ENCODE data around the gene COTL1.

The COTL1 gene

DNA sequence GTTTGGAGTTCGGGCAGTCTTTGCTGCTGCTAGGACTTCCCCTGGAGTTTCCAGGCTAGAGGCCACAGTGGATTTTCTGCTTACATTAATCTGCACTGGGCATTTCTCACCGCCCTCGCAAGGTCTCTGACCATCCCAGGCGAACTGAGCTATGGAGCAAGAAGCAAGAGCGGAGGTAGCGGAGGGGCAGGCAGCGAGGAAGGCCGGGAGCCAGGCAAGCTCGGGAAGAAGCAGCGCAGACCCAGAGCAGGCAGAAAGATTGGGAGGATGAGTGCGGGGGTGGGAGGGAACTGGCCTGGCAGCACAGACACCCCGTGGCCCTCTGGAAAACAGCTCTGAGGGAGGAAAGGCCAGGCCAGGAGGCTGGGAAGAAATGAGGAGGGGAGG, 3.8 kb downstream of the COTL1 start:
- no peak for DNase-seq (ENCODE audit: low read depth)

DNA sequence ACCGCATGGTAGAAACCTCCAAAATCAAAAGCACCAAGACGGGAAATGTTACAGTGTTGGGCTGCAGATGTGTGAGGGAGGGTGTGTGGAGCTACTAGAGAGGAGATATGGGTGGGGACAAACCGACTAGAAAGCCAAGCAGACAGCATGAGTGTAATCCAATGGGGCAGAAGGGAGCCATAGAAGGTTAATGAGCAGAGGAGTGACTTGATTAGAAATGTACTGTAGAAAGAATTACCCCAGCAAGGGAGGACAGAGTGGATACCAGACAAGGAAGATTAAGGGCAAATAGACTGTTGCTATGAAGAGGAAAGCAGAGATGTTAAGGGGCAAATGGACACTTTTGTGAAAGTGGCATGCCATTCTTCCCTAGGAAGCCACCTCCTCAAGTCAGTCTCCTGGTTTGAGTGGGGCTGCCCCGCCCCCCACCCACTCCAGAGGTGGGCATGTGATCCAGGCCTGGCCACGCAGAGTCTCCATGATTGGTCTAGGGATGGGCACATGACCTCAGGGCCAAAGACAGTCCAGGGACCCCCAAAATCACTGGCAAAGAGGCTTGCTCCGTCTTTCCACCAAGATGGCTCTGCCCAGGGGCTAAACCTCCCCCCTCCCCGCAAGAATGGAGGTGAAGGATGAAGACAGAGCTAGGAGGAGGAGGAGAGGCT, 4.3 kb downstream of the COTL1 start:
- no peak for DNase-seq (ENCODE audit: low read depth)

DNA sequence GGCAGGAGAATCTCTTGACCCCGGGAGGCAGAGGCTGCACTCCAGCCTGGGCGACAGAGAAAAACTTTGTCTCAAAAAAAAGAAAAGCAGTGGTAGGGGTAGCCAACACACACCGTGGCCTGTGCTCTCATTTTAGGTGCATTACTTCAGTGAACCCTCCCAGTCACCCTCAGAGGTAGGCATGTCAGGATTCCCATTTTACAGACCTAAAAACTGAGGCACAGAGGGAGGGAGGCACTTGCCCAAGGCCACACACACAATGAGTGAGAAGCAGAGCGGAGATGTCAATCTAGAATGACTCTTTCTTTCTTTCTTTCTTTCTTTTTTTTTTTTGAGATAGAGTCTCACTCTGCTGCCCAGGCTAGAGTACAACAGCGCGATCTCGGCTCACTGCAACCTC, 5.2 kb downstream of the COTL1 start:
- DNase-seq (ENCODE audit: low read depth), result no peak

DNA sequence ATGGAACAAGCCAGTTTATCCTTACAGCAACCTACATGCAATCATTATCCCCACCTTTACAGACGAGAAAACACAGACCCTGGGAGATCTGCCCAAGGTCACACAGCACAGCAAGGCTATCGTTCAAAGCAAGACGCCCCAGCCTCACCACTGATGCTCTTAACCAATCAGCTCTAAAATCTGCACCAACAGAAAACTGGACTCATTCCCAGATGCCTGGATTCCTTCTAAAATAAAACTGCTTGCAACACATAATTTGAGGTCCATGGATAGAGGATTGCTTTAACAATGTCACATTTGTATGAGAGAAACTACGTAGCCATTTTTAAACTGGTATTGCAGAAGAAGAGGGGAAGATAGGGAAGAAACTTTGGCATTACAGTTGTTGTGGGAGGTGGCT, 6.8 kb downstream of the COTL1 start:
- no peak for DNase-seq (ENCODE audit: low read depth)

DNA sequence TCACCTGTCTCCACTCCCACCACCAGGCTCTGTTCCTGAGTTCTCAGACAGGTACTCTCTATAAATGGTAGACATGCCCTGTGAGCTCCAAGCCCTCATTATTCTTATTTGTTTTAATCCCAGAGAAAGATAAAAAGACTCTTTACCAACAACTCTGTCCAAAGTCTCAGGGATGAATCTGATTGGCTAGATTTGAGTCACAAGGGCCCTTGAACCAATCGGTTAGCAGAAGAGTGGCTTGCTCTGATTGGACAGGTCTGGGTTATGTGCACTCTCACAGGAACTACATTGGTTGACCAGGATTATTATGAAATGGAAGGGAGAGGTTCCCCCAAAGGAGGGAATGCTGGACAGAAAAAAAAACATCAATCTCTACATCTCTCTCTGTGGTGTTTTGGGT, 7.5 kb downstream of the COTL1 start:
- no peak for DNase-seq (ENCODE audit: low read depth)

DNA sequence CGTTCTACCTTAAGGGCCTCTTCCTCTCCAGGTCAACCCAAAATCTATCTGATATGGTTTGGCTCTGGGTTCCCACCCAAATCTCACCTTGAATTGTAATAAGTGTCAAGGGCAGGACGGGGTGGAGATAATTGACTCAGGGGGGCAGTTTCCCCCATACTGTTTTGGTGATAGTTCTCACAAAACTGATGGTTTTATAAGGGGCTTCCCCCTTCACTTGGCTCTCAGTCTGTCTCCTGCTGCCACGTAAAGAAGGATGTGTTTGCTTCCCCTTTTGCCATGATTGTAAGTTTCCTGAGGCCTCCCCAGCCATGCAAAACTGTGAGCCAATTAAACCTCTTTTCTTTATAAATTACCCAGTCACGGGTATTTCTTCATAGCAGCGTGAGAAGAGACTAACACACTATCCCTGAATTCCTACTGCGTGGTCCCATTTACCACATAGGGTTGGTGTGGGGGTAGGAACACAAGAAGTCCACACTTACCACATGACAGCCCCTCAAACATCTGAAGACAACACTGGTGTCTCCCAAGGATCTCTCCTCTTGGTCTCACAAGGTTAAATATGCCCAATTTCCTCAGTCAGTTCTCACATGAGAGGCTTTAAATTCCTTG, 8.2 kb downstream of the COTL1 start:
- no peak for DNase-seq (ENCODE audit: low read depth)

DNA sequence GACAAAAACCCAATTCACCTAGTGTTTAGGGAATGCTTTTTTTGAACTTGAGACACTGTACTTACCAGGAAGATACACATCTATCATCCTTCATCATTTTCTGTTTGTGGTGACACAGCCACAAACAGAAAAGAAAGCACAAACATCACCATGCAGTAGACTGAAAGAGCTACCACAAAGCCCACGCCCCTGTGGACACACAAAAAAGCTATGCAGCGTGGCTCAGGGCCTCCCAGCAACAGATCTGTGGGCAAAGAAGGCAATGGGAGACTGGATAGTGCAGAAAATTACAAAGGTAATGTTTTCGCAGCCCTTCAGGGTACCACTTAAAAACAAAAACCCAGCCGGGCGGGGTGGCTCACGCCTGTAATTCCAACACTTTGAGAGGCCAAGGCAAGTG, 9.6 kb downstream of the COTL1 start:
- no peak for DNase-seq (ENCODE audit: low read depth)

DNA sequence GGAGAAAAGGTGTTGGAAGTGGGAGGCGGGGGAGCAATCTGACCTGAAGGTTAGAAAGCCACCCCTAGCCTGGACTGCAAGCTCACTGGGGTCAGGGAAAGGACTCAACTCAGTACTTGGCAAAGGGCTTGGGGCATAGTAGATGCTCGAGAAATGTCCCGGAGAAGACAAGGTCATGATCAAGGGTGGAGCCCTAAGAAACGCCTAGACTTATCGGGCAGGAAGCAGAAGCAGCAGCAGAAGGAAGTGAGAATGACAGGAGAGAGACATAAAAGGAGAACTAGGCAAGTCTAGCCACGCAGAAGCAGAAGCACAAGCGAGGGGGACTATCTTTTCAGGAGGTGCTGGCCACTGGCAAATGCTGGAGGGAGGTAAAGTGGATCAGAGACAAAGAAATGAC, 10.2 kb downstream of the COTL1 start:
- no peak for DNase-seq (ENCODE audit: low read depth)

DNA sequence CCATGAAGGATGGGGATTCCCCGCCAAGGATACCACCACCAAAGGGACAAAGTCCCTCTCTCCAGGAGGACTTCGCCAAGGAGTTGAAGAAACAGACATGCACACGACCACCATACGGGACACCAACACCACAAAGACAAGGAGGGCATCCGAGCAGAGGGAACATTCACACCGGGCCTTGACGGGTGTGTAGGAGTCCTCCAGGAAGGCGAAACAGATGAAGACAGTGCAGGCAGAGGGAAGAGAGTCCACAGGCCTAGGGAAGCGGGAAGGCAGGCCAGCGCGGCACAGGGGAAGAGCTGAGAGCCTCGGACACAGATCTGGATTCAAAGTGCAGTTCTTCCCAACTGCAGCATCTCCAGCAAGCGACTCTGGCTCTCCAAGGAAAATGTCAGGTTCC, 10.8 kb downstream of the COTL1 start:
- DNase-seq (ENCODE audit: low read depth), result no peak

DNA sequence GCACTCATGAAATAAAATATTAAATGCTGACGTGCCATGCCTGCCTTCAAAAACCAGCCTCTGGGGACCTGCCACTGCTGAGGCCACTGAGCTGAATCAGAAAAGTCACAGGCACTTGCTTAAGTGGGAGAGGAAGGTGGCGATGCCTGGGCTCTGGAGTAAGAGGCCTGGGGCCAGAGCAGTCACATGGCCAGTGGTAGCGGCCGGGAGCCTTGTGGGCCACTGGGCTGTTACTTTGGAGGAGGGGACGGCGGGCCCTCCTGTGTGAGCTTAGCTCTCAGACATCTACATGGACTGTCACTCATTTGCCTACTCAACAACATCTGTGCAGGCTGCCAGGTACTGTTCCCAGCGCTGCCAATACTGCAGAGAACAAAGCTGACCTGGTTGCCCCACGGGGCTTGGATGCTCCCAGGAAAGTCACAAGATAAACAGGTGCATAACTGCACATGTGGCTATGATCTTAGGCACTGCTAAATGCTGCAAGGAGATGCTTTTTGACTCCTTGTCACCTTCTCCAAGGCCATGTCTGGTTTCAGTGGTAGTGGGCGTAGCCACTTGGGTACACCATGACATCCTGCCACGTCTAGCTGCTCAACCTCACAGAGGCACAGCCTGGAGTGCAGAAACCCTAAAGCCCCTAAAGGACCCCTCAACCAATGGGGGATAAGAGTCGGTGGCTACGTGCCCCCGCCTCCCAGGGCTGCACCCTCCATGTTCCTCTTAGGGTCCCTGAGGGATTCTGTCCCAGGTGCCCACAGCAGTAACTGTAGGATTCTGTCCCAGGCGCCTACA, 11.6 kb downstream of the COTL1 start:
- DNase-seq (ENCODE audit: low read depth), result no peak

DNA sequence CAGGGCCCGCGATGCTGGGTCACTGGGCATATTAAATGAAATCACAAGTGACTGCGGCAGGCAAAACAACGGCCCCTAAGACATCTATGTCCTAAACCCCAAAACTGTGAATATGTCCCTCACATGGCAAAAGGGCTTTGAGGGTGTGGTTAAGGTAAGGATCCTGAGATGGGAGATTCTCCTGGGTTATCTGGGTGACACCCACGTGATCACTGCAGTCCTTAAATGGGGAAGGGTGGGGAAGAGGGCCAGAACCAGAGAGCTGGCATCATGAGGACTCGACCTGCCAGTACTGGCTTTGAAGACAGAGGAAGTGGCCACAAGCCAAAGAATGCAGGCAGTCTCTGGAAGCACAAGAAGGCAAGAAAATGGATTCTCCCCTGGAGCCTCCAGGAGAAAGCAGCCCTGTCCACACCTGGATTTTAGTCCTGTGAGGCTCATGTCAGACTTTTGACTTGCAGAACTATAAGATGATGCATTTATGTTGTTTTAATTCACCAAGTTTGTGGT, 12.5 kb downstream of the COTL1 start:
- no peak for DNase-seq (ENCODE audit: low read depth)

DNA sequence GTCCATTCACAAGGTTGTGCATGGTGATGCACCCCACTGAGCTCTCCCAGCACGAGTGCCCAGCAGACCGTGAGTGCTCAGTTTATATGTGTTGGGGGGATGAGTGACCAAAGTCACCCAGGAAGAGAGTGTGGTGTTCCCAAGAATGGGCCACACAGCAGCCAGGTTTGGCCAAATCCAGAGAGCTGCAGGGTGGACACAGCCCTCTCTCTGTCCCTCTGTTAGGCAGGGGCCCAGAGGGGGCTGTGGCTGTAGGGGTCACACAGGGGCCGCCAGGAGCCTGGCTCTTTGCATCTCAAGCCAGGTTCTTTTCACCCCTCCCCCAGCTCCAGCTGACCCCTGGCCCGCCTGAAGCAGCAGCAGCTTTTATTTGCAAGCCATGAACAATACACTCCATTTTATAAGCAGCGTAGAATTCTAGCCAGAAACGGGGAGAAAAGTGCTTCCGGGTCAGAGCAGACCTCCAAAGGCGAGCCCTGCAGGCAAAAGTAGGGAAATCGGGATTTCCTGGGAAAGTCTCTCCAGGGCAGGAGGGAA, 13.3 kb downstream of the COTL1 start:
- no peak for DNase-seq (ENCODE audit: low read depth)

DNA sequence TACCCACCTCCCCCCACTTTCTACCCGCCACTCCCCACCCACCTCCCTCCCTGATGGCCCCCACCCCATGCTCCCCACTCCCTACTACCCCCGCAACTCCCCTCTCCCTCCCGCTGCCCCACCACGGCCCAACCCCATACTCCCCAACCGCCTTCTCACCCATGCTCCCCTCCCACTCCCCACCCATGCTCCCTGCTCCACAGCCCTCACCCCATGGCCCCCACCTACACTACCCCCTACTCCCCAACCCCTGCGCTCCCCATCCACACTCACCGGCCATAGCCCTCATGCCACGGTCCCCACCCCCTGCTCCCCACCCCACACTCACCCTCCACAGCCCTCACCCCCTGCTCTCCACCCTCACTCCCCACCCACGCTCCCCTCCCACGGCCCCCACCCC, 13.9 kb downstream of the COTL1 start:
- DNase-seq (ENCODE audit: low read depth), result no peak

DNA sequence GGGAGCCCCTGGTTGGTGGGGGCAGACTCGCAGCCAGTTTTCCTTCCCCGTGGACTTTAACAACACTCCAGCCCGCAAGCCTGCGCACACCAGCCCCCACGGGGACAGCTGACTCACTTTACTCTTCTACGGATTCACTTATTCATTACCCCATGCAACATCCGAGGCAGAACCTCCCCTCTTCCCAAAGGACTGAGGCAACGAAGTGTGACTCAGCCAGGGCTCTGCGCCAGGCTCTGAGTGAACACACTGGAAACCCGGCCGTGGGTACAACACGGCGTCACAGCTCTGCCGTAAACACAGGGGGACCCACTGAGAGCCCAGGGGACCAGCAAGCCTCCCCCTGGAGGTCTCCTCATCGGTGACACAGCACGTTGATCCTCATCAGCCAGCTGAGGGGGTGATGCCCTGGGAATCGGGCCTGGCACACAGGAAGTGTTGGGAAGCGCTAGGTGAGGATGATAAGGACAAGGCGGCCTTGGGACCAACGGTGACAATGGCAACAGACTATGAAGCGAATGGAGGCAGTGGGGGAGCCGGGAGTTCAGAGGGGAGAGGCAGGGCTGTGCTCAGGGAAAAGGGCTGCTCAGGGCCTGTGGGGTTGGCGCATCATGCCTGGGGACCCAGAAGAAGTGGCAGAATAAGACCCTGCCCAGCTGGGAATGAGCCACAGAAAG, 14.6 kb downstream of the COTL1 start:
- DNase-seq (ENCODE audit: low read depth), result peak; percentile 68

DNA sequence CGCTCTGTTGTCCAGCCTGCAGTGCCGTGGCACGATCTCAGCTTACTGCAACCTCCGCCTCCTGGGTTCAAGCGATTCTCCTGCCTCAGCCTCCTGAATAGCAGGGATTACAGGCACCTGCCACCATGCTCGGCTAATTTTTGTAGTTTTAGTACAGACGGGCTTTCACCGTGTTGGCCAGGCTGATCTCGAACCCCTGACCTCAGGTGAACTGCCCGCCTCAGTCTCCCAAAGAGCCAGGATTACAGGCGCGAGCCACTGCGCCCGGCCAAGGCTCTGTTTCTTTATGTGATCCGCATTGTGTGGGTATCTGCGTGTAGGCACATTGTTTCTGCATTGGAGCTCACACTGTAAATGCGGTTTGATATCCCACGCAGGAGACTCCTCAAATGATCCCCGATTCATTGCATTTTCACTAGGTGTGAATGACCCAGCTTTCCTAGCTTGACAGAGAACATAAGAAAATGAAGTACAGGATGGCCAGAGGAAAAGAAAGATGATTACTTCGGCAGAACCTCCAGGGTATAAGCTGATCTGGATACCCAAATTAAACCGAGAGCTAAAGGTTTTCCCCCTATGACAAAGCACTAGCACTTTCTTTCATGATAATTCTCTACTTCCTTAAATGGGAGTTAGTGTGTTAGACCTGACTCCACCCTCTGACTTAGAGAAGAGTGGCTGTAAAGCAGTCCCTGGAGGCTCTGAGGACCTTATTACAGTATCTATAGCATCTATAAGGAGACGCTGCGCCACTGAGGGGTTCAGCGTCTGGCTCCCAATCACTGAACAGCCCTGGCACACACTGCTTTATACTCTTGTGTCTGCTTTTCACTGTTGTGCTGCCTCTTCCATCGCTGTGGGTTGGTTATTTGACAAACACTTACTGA, 17.3 kb downstream of the COTL1 start:
- DNase-seq (ENCODE audit: low read depth), result no peak

DNA sequence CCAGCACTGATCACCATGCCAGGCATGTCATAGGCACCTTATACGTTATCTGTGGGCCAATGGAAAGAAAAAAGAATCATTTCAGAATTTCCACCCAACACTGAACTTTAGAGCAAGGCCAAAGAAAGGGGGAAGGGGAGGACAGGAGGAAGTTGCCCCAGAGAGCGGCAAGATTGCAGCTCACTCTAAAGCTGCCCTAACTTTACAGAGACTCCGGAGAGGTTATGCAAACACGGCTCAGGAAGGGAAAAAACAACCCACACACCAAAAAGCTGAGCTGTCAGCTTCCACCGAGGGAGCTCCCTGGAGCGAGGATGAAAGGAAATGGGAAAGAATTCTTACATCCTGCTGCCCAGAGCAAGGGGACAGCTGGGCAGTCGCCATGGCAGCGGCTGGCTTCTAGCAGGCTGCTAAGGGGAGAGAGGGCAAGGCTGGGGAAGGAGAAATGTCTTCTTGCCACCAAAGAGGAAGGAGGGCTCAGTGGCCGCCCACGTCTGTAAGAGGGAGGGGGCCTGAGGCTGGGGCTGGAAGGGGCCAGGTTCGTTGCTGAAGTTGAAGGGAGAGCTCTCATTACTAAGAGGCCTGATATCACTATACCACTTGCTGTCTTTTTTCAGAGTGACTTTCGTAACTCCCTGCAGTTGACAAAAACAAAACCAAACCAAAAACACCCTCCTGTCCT, 18.2 kb downstream of the COTL1 start:
- no peak for DNase-seq (ENCODE audit: low read depth)

DNA sequence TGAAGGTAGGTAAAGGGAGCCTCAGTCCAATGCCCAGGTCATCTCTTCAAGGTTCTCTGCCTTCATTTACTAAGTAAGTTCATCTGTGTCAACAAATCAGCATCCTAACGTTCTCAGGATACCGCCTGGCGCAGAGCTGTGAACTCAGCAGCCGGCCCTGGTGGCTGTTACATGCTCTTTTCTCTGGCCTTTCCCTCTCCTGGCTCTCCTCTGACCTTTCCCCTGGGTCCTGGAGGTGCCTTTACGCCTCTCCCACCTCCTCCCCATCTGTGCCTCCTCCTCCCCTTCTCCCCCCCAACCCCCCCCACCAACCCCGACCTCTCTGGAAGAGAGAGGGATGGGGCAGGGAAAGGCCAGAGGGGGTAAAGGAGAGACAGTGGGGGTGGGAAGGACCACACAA, 19.5 kb downstream of the COTL1 start:
- DNase-seq (ENCODE audit: low read depth), result no peak

DNA sequence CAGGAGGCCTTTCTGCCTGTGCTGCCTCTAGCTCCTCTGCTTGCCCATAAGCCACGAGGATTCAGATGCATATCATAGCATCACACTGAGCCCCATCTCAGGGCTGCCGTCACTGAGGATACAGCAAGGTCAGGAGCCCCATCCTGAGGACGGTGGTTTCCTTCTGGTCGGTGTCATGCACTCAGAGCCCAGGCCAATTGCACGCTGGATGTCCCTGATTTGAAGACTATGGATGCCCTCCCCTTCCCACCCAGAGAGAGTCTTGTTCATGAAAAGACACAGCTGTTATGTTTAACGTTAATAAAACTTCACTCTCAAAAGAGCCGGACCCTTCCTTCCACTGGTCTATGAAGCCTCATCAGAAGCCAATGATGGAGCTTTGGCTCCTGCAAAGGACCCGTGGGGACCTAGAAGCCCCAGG, 19.9 kb downstream of the COTL1 start:
- DNase-seq (ENCODE audit: low read depth), result no peak

DNA sequence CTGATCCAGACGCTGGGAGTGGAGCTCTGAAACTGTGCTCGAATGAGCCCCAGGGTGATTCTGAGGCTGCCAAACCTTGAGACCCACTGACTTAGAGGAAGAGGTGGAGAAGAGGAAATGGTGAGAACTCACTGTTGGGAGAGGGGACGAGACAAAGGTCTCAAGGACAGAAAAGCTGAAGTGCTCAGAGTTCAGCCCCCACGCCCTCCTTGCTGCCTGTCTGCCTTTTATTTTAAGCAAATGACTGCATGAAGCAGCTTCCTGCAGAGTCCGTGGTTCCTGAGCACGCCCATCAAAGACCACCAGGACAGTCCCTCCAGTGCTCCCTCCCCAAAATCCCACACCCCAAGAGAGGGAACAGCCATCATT, 20.4 kb downstream of the COTL1 start:
- DNase-seq (ENCODE audit: low read depth), result no peak

DNA sequence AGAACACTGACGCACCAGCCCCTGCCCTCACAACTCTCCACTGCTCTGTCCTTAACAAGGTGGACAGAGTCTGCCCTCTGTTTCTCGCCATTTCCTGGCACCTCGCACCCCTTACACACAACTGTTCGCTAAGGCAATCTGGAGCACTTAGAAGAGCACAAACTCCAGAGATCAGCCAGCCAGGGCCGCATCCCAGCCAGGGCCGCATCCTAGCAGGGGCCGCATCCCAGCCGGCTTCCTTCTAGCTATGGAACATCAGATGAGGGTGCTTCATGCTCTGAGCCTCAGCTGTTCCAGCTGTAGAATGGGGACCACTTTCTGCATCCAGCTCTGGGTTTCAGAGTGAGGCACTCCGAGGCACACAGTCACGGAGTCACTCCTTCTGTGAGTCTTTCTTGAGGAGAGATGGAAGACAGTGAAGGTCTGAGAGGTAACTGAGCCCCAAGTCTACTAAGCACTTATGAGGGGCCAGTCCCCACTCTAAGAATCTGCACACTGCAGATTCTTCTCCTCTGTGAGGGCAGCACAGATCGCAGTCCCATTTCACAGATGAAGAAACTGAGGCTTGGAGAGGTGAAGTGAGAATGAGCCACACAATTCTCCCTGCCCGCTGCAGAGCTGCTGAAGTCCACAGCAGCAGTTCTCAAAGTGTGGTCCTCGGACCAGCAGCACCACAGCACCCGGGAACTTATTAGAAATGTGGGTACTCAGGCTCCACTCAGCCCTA, 20.9 kb downstream of the COTL1 start:
- no peak for DNase-seq (ENCODE audit: low read depth)

Measured in HS-5 (cell line).